OCI-LY3 (cell line): ENCODE data around the gene CCDC127.

Experiments used
- H2AFZ ChIP-seq: fragments of 200-600, 300-600 bp; shearing (Covaris generic); 2 replicates; pipeline ENCODE4 v1.6.0; 2014; ENCODE audit warnings: antibody characterized with exemption, low read depth, low read length
- H3K27ac ChIP-seq: fragments of 200-600, 300-600 bp; sonication (generic); 2 replicates; pipeline ENCODE4 v1.5.1; 2014; ENCODE audit warnings: mild to moderate bottlenecking, low read length, moderate library complexity, mixed read lengths
- H3K27me3 ChIP-seq: fragments of 200-600, 300-600 bp; sonication (generic); 2 replicates; pipeline ENCODE4 v1.6.1; 2014; ENCODE audit warnings: low read depth, low read length, mixed read lengths
- H3K36me3 ChIP-seq: fragments of 200-600, 300-600 bp; sonication (generic); replicated peaks from 2 replicates; pipeline ENCODE3; 2014; ENCODE audit warnings: low read depth, low read length, mixed read lengths
- H3K4me1 ChIP-seq: fragments of 300-600, 200-600 bp; sonication (generic); 2 replicates; pipeline ENCODE4 v1.6.1; 2014; ENCODE audit warnings: low read length, mixed read lengths
- H3K4me2 ChIP-seq: fragments of 200-600, 300-600 bp; sonication (generic); 2 replicates; pipeline ENCODE4 v1.6.1; 2014; ENCODE audit warnings: low read length, mixed read lengths
- H3K4me3 ChIP-seq: fragments of 300-600, 200-600 bp; sonication (generic); 2 replicates; pipeline ENCODE4 v1.5.1; 2014; ENCODE audit warnings: antibody characterized with exemption, mild to moderate bottlenecking, low read length, moderate library complexity
- H3K79me2 ChIP-seq: fragments of 300-600, 200-600 bp; shearing (Covaris generic); 2 replicates; pipeline ENCODE4 v1.6.1; 2014; ENCODE audit warnings: mild to moderate bottlenecking, low read length, mixed read lengths
- H3K9ac ChIP-seq: fragments of 300-600, 200-600 bp; shearing (Covaris generic); 2 replicates; pipeline ENCODE4 v1.6.0; 2014; ENCODE audit warnings: mild to moderate bottlenecking, low read length, moderate library complexity
- H3K9me3 ChIP-seq: fragments of 200-600, 300-600 bp; shearing (Covaris generic); 2 replicates; pipeline ENCODE4 v1.6.1; 2014; ENCODE audit warnings: low read length, mixed read lengths; ENCODE audit not compliant: insufficient read depth
- H4K20me1 ChIP-seq: fragments of 200-600, 300-600 bp; sonication (generic); 2 replicates; pipeline ENCODE4 v1.6.1; 2016; ENCODE audit warnings: low read length, mixed read lengths; ENCODE audit not compliant: insufficient read depth
- CTCF ChIP-seq: fragments of 200-600, 300-600 bp; sonication (generic); IDR thresholded peaks from 2 replicates; pipeline ENCODE4 v1.5.1; 2014; ENCODE audit warnings: antibody characterized with exemption, low read length, low read depth
- EZH2phosphoT487 ChIP-seq: fragments of 200-600 bp; shearing (Covaris generic); IDR thresholded peaks from 2 replicates; pipeline ENCODE4 v1.6.1; 2018; ENCODE audit warnings: antibody characterized with exemption, mixed run types, low read depth

The CCDC127 gene

DNA sequence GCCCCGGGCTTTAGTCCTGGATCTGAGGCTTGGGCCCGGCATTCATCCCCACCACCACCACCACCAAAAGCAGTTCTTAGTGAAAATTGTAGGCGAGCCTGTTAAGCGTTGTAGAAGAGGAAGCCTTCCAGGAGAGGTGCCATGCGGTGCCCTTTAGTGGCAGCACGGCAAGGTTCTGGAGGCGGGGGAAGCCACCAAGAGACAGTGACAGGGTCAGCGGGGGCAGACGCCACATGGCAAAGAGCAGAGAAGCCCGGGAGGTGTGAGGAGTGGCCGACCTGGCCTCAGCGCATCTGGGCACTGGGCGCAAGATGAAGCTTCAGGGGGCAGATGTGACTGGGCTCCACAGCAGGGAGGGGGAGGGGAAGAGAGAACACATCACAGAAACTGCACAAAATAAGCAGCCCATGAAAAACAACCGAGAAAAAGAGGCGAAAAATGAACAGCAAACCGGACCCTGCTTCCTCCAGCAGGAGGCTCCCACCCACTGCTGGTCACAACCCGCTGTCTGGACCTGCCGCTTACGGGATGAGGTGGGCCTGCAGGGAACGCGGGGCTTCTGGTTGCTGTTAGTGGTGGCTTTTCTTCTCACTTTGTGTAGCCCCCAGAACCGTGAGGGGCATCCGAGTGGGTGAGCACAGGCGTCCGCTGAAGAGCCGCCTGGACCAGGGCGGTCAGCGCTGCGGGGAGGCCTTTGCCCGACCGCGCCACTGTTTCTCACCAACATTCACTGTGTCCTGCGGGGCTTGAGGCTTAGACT lies 22.4 kb downstream of the CCDC127 start:
- H2AFZ ChIP-seq, result no peak overlapping the region
- no peak overlapping the region for H3K27ac ChIP-seq
- H3K9ac ChIP-seq, result no peak overlapping the region
- no peaks in the 10 kb centered on the region for H3K27me3 ChIP-seq
- no peak overlapping the region for H3K4me3 ChIP-seq
- H4K20me1 ChIP-seq, result no peaks in the 10 kb centered on the region
- no peaks in the 10 kb centered on the region for H3K9me3 ChIP-seq
- no peak for TF ChIP-seq CTCF
- TF ChIP-seq EZH2phosphoT487, result no peak
- H3K4me1 ChIP-seq, result no peaks in the 10 kb centered on the region
- no peaks in the 10 kb centered on the region for H3K79me2 ChIP-seq
- H3K4me2 ChIP-seq, result no peak overlapping the region
- H3K36me3 ChIP-seq, result no peaks in the 10 kb centered on the region

DNA sequence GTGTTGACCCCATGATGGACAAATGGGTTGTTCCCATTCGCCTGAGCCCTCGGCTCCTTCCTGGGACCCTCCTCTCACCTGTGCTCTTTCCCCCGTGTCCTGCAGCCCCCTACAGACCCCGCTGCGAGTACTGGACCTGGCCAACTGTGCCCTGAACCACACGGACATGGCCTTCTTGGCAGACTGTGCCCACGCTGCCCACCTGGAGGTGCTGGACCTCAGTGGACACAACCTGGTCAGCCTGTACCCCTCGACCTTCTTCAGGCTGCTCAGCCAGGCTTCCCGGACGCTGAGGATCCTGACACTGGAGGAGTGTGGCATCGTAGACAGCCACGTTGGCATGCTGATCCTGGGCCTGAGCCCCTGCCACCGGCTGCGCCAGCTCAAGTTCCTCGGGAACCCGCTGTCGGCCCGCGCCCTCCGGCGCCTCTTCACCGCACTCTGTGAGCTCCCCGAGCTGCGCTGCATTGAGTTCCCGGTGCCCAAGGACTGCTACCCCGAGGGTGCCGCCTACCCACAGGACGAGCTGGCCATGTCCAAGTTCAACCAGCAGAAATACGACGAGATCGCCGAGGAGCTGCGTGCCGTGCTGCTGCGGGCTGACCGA lies 23.2 kb downstream of the CCDC127 start:
- no peak overlapping the region for H3K9ac ChIP-seq
- no peak overlapping the region for H3K4me2 ChIP-seq
- no peak for TF ChIP-seq CTCF
- no peak for TF ChIP-seq EZH2phosphoT487
- no peaks in the 10 kb centered on the region for H3K4me1 ChIP-seq
- H2AFZ ChIP-seq, result no peak overlapping the region
- no peaks in the 10 kb centered on the region for H3K27me3 ChIP-seq
- H4K20me1 ChIP-seq, result no peaks in the 10 kb centered on the region
- H3K4me3 ChIP-seq, result no peak overlapping the region
- H3K79me2 ChIP-seq, result no peaks in the 10 kb centered on the region
- H3K9me3 ChIP-seq, result no peaks in the 10 kb centered on the region
- no peaks in the 10 kb centered on the region for H3K36me3 ChIP-seq
- no peak overlapping the region for H3K27ac ChIP-seq

GRCh38 chr5:194102-194501 lies 23.9 kb downstream of the CCDC127 start:
- Histone ChIP-seq H3K9me3 (no peaks in the 10 kb centered on the region), H3K27ac (no peak overlapping the region), H3K4me3 (no peak overlapping the region), H3K4me2 (no peak overlapping the region), H3K36me3 (no peaks in the 10 kb centered on the region), H2AFZ (no peak overlapping the region), H4K20me1 (no peaks in the 10 kb centered on the region), H3K4me1 (no peaks in the 10 kb centered on the region), H3K9ac (no peak overlapping the region), H3K27me3 (no peaks in the 10 kb centered on the region), H3K79me2 (no peaks in the 10 kb centered on the region)
- no peak for TF ChIP-seq CTCF
- TF ChIP-seq EZH2phosphoT487, result no peak

DNA sequence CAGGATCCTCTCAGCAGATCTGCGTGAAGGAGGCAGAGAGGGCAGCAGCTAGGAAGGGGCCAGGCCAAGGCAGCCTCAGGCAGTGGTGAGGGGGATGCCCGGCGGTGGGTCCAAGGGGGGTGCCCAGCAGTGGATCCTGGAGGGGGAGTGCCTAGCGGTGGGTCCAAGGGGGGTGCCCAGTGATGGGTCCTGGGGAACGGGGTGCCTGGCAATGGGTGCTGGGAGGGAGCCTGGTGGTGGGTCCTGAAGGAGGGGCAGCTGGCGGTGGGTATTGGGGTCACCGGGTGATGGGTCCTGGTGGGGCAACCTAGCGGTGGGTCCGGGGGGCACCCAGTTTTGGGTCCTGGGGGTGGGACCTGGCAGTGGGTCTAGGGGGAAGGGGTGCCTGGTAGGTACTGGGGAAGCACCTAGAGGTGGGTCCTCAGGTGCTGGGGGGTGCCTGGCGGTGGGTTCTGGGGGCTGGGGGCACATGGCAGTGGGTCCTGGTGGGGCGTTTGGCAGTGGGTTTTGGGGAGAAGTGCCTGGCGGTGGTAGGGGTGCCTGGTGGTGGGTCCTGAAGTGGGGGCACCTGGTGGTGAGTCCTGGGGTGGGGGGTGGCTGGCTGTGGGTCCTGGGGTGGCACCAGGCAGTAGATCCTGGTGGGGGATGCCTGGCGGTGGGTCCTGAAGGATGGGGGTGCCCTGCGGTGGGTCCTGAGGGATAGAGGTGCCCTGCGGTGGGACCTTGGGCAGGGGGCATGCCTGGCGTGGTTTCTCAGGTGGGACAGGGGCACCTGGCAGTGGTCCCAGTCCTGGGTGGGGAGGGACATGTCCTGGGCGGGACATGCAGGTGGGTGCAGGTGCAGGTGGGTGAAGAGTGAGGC lies 24.8 kb downstream of the CCDC127 start:
- Histone ChIP-seq H3K9me3 (no peaks in the 10 kb centered on the region), H3K27me3 (no peaks in the 10 kb centered on the region), H2AFZ (no peak overlapping the region), H3K9ac (no peak overlapping the region), H3K4me3 (no peak overlapping the region), H3K27ac (no peak overlapping the region), H3K4me1 (no peaks in the 10 kb centered on the region), H3K4me2 (no peak overlapping the region), H3K36me3 (no peaks in the 10 kb centered on the region), H4K20me1 (no peaks in the 10 kb centered on the region), H3K79me2 (no peaks in the 10 kb centered on the region)
- no peak for TF ChIP-seq EZH2phosphoT487
- TF ChIP-seq CTCF, result no peak
